HEK293T (cell line): Measurements from ENCODE around the gene NLRP12.
"Not testable (repeated sequence)": the region's sequence is repeated elsewhere in the genome, so short reads cannot be mapped to it uniquely, and the experiment has no call there.

Experiments
- BHLHE40 ChIP-seq: fragments of 450-650 bp; IDR thresholded peaks from 2 replicates; pipeline ENCODE4 v1.6.1; 2016; ENCODE audit warnings: mild to moderate bottlenecking, moderate library complexity, borderline replicate concordance
- CTBP1 ChIP-seq: fragments of 450-650 bp; IDR thresholded peaks from 2 replicates; pipeline ENCODE4 v1.6.1; 2016; ENCODE audit warnings: borderline replicate concordance
- ELF4 ChIP-seq: fragments of 450-650 bp; IDR thresholded peaks from 2 replicates; pipeline ENCODE4 v1.6.1; 2017; ENCODE audit warnings: antibody characterized with exemption
- FOXK2 ChIP-seq: fragments of 450-650 bp; IDR thresholded peaks from 2 replicates; pipeline ENCODE4 v1.6.1; 2016; ENCODE audit warnings: mild to moderate bottlenecking
- FOXM1 ChIP-seq: fragments of 450-650 bp; IDR thresholded peaks from 2 replicates; pipeline ENCODE4 v1.6.1; 2017; ENCODE audit warnings: mild to moderate bottlenecking, borderline replicate concordance
- HDGF ChIP-seq: fragments of 450-650 bp; IDR thresholded peaks from 2 replicates; pipeline ENCODE4 v1.6.1; 2017; ENCODE audit warnings: antibody characterized with exemption, borderline replicate concordance
- L3MBTL2 ChIP-seq: fragments of 450-650 bp; conservative IDR thresholded peaks from 2 replicates; pipeline ENCODE4 v1.6.1; 2016; ENCODE audit warnings: mild to moderate bottlenecking
- LEF1 ChIP-seq: fragments of 450-650 bp; IDR thresholded peaks from 2 replicates; pipeline ENCODE4 v1.6.1; 2017; ENCODE audit warnings: mild to moderate bottlenecking, borderline replicate concordance
- NFRKB ChIP-seq: fragments of 450-650 bp; IDR thresholded peaks from 2 replicates; pipeline ENCODE4 v1.6.1; 2016; ENCODE audit warnings: mild to moderate bottlenecking, moderate library complexity
- PKNOX1 ChIP-seq: fragments of 450-650 bp; IDR thresholded peaks from 2 replicates; pipeline ENCODE4 v1.6.1; 2016
- SP1 ChIP-seq: fragments of 450-650 bp; IDR thresholded peaks from 2 replicates; pipeline ENCODE4 v1.6.1; 2017
- SUZ12 ChIP-seq: fragments of 450-650 bp; IDR thresholded peaks from 2 replicates; pipeline ENCODE4 v1.6.1; 2016; ENCODE audit warnings: mild to moderate bottlenecking
- ZNF384 ChIP-seq: fragments of 450-650 bp; IDR thresholded peaks from 2 replicates; pipeline ENCODE4 v1.6.1; 2016

GRCh38 chr19:53832861-53833260, 8.7 kb upstream of the NLRP12 start:
- TF ChIP-seq FOXM1, ZNF384, BHLHE40, NFRKB, SUZ12, FOXK2, L3MBTL2, HDGF, LEF1, SP1, ELF4, PKNOX1, CTBP1: not testable (repeated sequence)
